MM.1S (cell line): ENCODE results near the gene ACSL1.

Source experiments
- DNase-seq: peaks from one replicate; pipeline ENCODE4 v3.0.0-alpha.2; 2015
- H2AFZ ChIP-seq: fragments of 300-600 bp; sonication (generic); 2 replicates; pipeline ENCODE4 v1.6.0; 2016; ENCODE audit warnings: antibody characterized with exemption, low read length
- H3F3A ChIP-seq: fragments of 300-600 bp; sonication (generic); 2 replicates; pipeline ENCODE4 v1.6.1; 2016; ENCODE audit warnings: mild to moderate bottlenecking, antibody characterized with exemption, low read length, moderate library complexity, mixed read lengths; ENCODE audit not compliant: insufficient read depth
- H3K27ac ChIP-seq: fragments of 300-600 bp; sonication (generic); 2 replicates; pipeline ENCODE4 v1.5.1; 2016; ENCODE audit warnings: mild to moderate bottlenecking, low read length
- H3K27me3 ChIP-seq: fragments of 300-600 bp; sonication (generic); replicated peaks from 2 replicates; pipeline ENCODE4 v1.6.0; 2016; ENCODE audit warnings: low read length; ENCODE audit not compliant: insufficient read depth
- H3K36me3 ChIP-seq: fragments of 300-600 bp; sonication (generic); replicated peaks from 2 replicates; pipeline ENCODE4 v1.6.1; 2016; ENCODE audit warnings: mild to moderate bottlenecking, low read length, mixed read lengths; ENCODE audit not compliant: insufficient read depth
- H3K4me1 ChIP-seq: fragments of 300-600 bp; sonication (generic); 2 replicates; pipeline ENCODE4 v1.6.1; 2016; ENCODE audit warnings: low read length, mixed read lengths
- H3K4me2 ChIP-seq: fragments of 300-600 bp; sonication (generic); 2 replicates; pipeline ENCODE4 v1.6.0; 2016; ENCODE audit warnings: low read depth, low read length
- H3K4me3 ChIP-seq: fragments of 300-600 bp; sonication (generic); 2 replicates; pipeline ENCODE4 v1.5.1; 2016; ENCODE audit warnings: low read length, mixed read lengths
- H3K79me2 ChIP-seq: fragments of 300-600 bp; sonication (generic); 2 replicates; pipeline ENCODE4 v1.6.1; 2016; ENCODE audit warnings: mixed run types, low read length, mixed read lengths
- H3K9ac ChIP-seq: fragments of 300-600 bp; sonication (generic); 2 replicates; pipeline ENCODE4 v1.6.1; 2016; ENCODE audit warnings: low read length, mixed read lengths
- H3K9me2 ChIP-seq: fragments of 300-600 bp; sonication (generic); replicated peaks from 2 replicates; pipeline ENCODE4 v1.6.1; 2016; ENCODE audit warnings: mild to moderate bottlenecking, low read length, mixed read lengths; ENCODE audit not compliant: insufficient read depth
- H3K9me3 ChIP-seq: fragments of 300-600 bp; sonication (generic); replicated peaks from 2 replicates; pipeline ENCODE4 v1.6.1; 2016; ENCODE audit warnings: mild to moderate bottlenecking, low read length, mixed read lengths; ENCODE audit not compliant: insufficient read depth
- H4K20me1 ChIP-seq: fragments of 300-600 bp; sonication (generic); 2 replicates; pipeline ENCODE4 v1.6.1; 2016; ENCODE audit warnings: mild to moderate bottlenecking, low read length, moderate library complexity, mixed read lengths; ENCODE audit not compliant: insufficient read depth
- EZH2 ChIP-seq: fragments of 300-600 bp; sonication (generic); optimal IDR thresholded peaks from 2 replicates; pipeline ENCODE3; 2017; ENCODE audit warnings: low read depth, mild to moderate bottlenecking, antibody characterized with exemption, low read length, mixed read lengths
- EZH2phosphoT487 ChIP-seq: fragments of 300-600 bp; sonication (generic); IDR thresholded peaks from 2 replicates; pipeline ENCODE4 v1.6.1; 2018; ENCODE audit warnings: antibody characterized with exemption, low read length
- TF ChIP-seq, protein P1 (sequence below): fragments of 300-600 bp; sonication (generic); IDR thresholded peaks from 2 replicates; pipeline ENCODE4 v1.5.1; 2016; ENCODE audit warnings: antibody characterized with exemption, low read length, mixed read lengths

Gene ACSL1

DNA sequence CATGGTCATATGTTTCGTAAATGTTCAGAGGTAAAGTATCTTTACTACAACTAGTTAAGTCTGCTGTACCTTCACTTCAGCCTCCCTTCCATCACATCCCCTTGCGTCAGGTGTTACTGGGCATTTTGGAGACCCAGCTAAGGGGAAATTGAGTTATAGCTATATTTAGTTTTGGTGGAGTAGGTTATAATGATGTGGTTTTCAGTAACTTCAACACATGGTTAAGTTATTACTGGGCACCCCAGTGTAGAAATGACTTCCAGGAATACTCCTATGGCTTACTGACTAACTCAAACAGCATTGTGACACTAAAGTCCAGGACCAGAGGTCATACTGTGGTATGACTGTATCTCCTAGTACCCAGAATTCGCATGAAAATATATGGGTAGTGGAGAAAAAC is 23.4 kb upstream of the ACSL1 start:
- Histone ChIP-seq H3K36me3 (no peaks in the 10 kb centered on the region), H3K27ac (no peak overlapping the region), H3K4me1 (peaks cover 14% of the 10 kb centered on the region), H3K79me2 (no peaks in the 10 kb centered on the region), H3K4me2 (no peak overlapping the region), H3F3A (peaks cover 3% of the 10 kb centered on the region), H3K9ac (no peak overlapping the region), H3K9me2 (no peaks in the 10 kb centered on the region), H4K20me1 (no peaks in the 10 kb centered on the region), H3K4me3 (no peak overlapping the region), H2AFZ (no peak overlapping the region), H3K9me3 (no peaks in the 10 kb centered on the region), H3K27me3 (no peaks in the 10 kb centered on the region)
- TF ChIP-seq EZH2 (no peak), EZH2phosphoT487 (no peak)
- TF ChIP-seq, protein P1, sequence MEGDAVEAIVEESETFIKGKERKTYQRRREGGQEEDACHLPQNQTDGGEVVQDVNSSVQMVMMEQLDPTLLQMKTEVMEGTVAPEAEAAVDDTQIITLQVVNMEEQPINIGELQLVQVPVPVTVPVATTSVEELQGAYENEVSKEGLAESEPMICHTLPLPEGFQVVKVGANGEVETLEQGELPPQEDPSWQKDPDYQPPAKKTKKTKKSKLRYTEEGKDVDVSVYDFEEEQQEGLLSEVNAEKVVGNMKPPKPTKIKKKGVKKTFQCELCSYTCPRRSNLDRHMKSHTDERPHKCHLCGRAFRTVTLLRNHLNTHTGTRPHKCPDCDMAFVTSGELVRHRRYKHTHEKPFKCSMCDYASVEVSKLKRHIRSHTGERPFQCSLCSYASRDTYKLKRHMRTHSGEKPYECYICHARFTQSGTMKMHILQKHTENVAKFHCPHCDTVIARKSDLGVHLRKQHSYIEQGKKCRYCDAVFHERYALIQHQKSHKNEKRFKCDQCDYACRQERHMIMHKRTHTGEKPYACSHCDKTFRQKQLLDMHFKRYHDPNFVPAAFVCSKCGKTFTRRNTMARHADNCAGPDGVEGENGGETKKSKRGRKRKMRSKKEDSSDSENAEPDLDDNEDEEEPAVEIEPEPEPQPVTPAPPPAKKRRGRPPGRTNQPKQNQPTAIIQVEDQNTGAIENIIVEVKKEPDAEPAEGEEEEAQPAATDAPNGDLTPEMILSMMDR: no peak
- no peak for DNase-seq

DNA sequence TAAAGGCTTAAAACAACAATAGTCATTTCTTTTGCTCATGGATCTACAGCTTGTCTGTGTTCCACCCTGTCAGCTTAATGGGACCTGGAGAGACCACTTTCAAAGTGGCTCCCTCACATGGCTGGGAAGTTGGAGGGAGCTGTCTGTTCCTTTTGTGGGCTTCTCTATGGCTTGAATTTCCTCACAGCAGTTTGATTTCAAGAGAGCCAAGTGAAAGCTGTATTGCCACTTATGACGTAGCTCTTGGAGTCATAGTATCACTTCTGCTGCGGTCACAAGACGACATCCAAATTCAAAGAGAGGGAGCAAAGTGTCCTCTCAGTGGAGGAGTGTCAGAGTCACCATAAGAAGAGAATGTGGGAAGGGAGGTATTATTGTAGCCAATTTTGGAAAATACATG is 22.7 kb upstream of the ACSL1 start:
- Histone ChIP-seq H4K20me1 (no peaks in the 10 kb centered on the region), H3K4me3 (no peak overlapping the region), H3K4me1 (peaks cover 14% of the 10 kb centered on the region), H3K27ac (no peak overlapping the region), H3K9me3 (no peaks in the 10 kb centered on the region), H3F3A (peaks cover 3% of the 10 kb centered on the region), H3K27me3 (no peaks in the 10 kb centered on the region), H3K9ac (no peak overlapping the region), H2AFZ (no peak overlapping the region), H3K4me2 (no peak overlapping the region), H3K36me3 (no peaks in the 10 kb centered on the region), H3K79me2 (no peaks in the 10 kb centered on the region), H3K9me2 (no peaks in the 10 kb centered on the region)
- no peak for DNase-seq
- TF ChIP-seq EZH2phosphoT487 (no peak), EZH2 (no peak)
- TF ChIP-seq, protein P1: no peak

DNA sequence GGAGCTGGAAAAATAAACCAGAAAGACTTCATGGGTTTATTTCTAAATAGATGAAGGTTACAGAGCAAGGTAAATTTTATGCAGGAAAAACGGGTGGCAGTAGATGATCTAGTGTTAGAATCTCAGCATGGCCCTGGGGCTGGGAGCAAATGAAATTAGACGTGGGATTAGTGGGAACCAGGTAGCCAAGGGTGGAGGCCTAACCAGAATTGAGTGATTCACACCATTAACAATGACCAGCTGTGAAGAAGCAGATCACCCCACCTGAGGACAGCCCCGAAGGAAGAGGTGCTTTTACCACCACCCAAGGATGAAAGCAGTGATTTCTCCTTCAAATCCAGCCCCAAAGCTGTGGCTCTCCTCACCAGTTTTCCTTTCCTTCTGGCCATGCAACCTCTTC is 20.8 kb upstream of the ACSL1 start:
- no peak overlapping the region for H3K27ac ChIP-seq
- H3K4me1 ChIP-seq: peaks cover 14% of the 10 kb centered on the region
- H4K20me1 ChIP-seq: no peaks in the 10 kb centered on the region

More for the DNA sequence above, 20.8 kb upstream of the ACSL1 start:
- no peaks in the 10 kb centered on the region for H3K9me2 ChIP-seq
- no peaks in the 10 kb centered on the region for H3K79me2 ChIP-seq
- no peak overlapping the region for H3K9ac ChIP-seq
- no peaks in the 10 kb centered on the region for H3K9me3 ChIP-seq
- no peak overlapping the region for H3K4me3 ChIP-seq
- H3F3A ChIP-seq: peaks cover 3% of the 10 kb centered on the region
- no peak overlapping the region for H3K4me2 ChIP-seq
- TF ChIP-seq, protein P1: no peak
- TF ChIP-seq EZH2phosphoT487: no peak
- TF ChIP-seq EZH2: no peak
- H2AFZ ChIP-seq: no peak overlapping the region
- H3K27me3 ChIP-seq: no peaks in the 10 kb centered on the region
- no peaks in the 10 kb centered on the region for H3K36me3 ChIP-seq
- no peak for DNase-seq
